ENCODE measurements around the gene MIA.
"Not testable (repeated sequence)": the region's sequence is repeated elsewhere in the genome, so short reads cannot be mapped to it uniquely, and the experiment has no call there.

DNA sequence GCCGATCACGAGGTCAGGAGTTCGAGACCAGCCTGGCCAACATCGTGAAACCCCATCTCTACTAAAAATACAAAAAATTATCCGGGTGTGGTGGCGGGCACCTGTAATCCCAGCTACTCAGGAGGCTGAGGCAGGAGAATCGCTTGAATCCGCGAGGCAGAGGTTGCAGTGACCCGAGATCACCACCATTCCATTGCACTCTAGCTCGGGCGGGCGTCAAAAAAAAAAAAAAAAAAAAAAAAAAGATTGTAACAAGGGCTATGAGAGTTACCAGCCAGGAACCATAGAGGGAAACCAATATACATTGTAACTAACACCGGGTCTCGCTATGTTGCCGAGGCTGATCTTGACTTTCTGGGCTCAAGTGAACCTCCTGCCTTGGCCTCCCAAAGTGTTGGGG lies 43.0 kb upstream of the MIA start:
- TF ChIP-seq, protein P1, sequence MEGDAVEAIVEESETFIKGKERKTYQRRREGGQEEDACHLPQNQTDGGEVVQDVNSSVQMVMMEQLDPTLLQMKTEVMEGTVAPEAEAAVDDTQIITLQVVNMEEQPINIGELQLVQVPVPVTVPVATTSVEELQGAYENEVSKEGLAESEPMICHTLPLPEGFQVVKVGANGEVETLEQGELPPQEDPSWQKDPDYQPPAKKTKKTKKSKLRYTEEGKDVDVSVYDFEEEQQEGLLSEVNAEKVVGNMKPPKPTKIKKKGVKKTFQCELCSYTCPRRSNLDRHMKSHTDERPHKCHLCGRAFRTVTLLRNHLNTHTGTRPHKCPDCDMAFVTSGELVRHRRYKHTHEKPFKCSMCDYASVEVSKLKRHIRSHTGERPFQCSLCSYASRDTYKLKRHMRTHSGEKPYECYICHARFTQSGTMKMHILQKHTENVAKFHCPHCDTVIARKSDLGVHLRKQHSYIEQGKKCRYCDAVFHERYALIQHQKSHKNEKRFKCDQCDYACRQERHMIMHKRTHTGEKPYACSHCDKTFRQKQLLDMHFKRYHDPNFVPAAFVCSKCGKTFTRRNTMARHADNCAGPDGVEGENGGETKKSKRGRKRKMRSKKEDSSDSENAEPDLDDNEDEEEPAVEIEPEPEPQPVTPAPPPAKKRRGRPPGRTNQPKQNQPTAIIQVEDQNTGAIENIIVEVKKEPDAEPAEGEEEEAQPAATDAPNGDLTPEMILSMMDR (IDR thresholded peaks at IDR 0.05; ENCODE audit: low read length), result not testable (repeated sequence)
- TF ChIP-seq EZH2 (IDR thresholded peaks at IDR 0.05; ENCODE audit: borderline replicate concordance, low read length), result not testable (repeated sequence)

All from OCI-LY1 (cell line).